Hepatocyte (in vitro differentiated cells): ENCODE results near the gene ARL4A.

Experiments
- CTCF ChIP-seq: fragments of 200-600 bp; sonication (generic); IDR thresholded peaks from 2 replicates; pipeline ENCODE4 v1.5.1; 2016; ENCODE audit warnings: antibody characterized with exemption, mild to moderate bottlenecking; ENCODE audit not compliant: poor library complexity
- EZH2 ChIP-seq: fragments of 200-600 bp; sonication (generic); IDR thresholded peaks from 2 replicates; pipeline ENCODE4 v1.6.1; 2016; ENCODE audit warnings: antibody characterized with exemption, mild to moderate bottlenecking, borderline replicate concordance
- EZH2phosphoT487 ChIP-seq: fragments of 200-600 bp; sonication (generic); IDR thresholded peaks from one replicate; pipeline ENCODE4 v1.6.1; 2018; ENCODE audit warnings: antibody characterized with exemption, mild to moderate bottlenecking, low read depth, moderate library complexity; ENCODE audit not compliant: unreplicated experiment, severe bottlenecking

GRCh38 chr7:12699299-12699698 lies 11.9 kb downstream of the ARL4A start:
- TF ChIP-seq CTCF (no peak), EZH2 (no peak), EZH2phosphoT487 (no peak)
